NCI-H187 treated with DMSO at 0.1 percent for 48 hours (cell line): ENCODE results near the gene ZCCHC7.

Experiments used
- DNase-seq: peaks from one replicate; lab custom pipeline; 2025; lab: John Stamatoyannopoulos, UW

ZCCHC7 gene

GRCh38 chr9:37405350-37405749, 285.0 kb downstream of the ZCCHC7 start:
- no peak for DNase-seq

- DNase-seq: no peak
Measured at GRCh38 chr9:37405764-37406380, 285.5 kb downstream of the ZCCHC7 start.

- DNase-seq: no peak
Measured at GRCh38 chr9:37406603-37407401, 286.4 kb downstream of the ZCCHC7 start.

GRCh38 chr9:37407468-37407867, 287.1 kb downstream of the ZCCHC7 start:
- DNase-seq: no peak
